GM18526 (cell line): Measurements from ENCODE around the gene FAM193B.
A peak's percentile ranks its signal among the peaks of the same experiment; 100 is the strongest.

Experiments used
- POLR2A ChIP-seq: IDR thresholded peaks from 3 replicates; pipeline ENCODE4 v1.6.1; 2011; ENCODE audit not compliant: insufficient read length; ENCODE audit errors: extremely low read depth

The FAM193B gene

GRCh38 chr5:177528631-177529030 lies 25.7 kb downstream of the FAM193B start:
- no peak for TF ChIP-seq POLR2A

- no peak for TF ChIP-seq POLR2A
These were observed 26.8 kb downstream of the FAM193B start for GRCh38 chr5:177527595-177527994.

GRCh38 chr5:177526791-177527190 lies 27.6 kb downstream of the FAM193B start:
- TF ChIP-seq POLR2A, result no peak

- no peak for TF ChIP-seq POLR2A
These were observed 28.2 kb downstream of the FAM193B start for GRCh38 chr5:177526191-177526590.

GRCh38 chr5:177524941-177525655 lies 29.3 kb downstream of the FAM193B start:
- TF ChIP-seq POLR2A, result no peak

GRCh38 chr5:177524539-177524900 lies 29.8 kb downstream of the FAM193B start:
- no peak for TF ChIP-seq POLR2A

- TF ChIP-seq POLR2A, result no peak
These were observed 30.4 kb downstream of the FAM193B start for GRCh38 chr5:177523711-177524538.

GRCh38 chr5:177520916-177521513 lies 33.3 kb downstream of the FAM193B start:
- TF ChIP-seq POLR2A, result no peak

GRCh38 chr5:177520271-177520670 lies 34.1 kb downstream of the FAM193B start:
- TF ChIP-seq POLR2A, result no peak

GRCh38 chr5:177519463-177520235 lies 34.7 kb downstream of the FAM193B start:
- TF ChIP-seq POLR2A, result no peak

GRCh38 chr5:177516601-177517568 lies 37.5 kb downstream of the FAM193B start, which contains the start of gene DDX41:
DDX41 (minus strand) TSS chr5:177516961; CDS start chr5:177516945, 16 bp downstream.
- peak; percentile 83 for TF ChIP-seq POLR2A

- no peak for TF ChIP-seq POLR2A
These were observed 38.8 kb downstream of the FAM193B start for GRCh38 chr5:177515580-177515979.

GRCh38 chr5:177514541-177514940 lies 39.8 kb downstream of the FAM193B start:
- no peak for TF ChIP-seq POLR2A

GRCh38 chr5:177513500-177513899 lies 40.9 kb downstream of the FAM193B start:
- no peak for TF ChIP-seq POLR2A

GRCh38 chr5:177512736-177513380 lies 41.5 kb downstream of the FAM193B start:
- TF ChIP-seq POLR2A, result no peak
